Hematopoietic multipotent progenitor cell treated with erythropoietin and hydrocortisone succinate and interleukin-3 and kit ligand, for 15 days (in vitro differentiated cells): ENCODE data around the gene TNFRSF13B.
A peak's percentile ranks its signal among the peaks of the same experiment; 100 is the strongest.
"Not testable (repeated sequence)": the region's sequence is repeated elsewhere in the genome, so short reads cannot be mapped to it uniquely, and the experiment has no call there.

Experiments
- DNase-seq: peaks from one replicate; pipeline ENCODE4 v3.0.0-alpha.2; 2015; ENCODE audit warnings: low spot score

The TNFRSF13B gene

DNA sequence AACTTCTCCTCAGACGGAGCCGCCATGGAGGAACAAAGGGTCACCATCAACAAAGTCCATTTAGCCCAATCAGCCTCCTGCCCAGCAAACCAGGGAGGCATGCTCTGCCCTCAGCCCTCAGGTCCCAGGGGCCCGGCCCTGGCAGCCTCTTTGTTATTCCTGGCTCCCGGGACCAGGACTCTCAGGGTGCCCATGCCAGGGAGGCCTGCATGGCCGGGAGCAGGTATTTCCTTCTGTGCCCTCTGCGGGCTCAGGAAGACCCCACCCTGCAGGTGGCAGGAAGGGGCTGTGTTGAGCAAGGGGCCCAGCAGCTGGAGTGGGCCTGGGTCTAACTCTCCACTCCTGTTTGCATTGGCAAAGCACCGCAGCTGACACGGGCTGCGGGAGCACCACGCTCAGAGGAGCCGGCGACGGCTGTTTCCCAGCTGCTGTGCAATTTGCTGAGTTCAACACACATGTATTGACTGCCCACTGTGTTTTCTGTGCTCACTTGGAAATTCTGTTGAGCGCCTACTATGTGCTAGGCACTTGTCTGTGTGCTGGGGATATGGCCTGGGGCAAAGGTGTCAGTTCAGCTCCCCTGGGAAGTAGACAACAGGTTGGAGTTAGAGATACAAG, 33.2 kb upstream of the TNFRSF13B start:
- DNase-seq: not testable (repeated sequence)

DNA sequence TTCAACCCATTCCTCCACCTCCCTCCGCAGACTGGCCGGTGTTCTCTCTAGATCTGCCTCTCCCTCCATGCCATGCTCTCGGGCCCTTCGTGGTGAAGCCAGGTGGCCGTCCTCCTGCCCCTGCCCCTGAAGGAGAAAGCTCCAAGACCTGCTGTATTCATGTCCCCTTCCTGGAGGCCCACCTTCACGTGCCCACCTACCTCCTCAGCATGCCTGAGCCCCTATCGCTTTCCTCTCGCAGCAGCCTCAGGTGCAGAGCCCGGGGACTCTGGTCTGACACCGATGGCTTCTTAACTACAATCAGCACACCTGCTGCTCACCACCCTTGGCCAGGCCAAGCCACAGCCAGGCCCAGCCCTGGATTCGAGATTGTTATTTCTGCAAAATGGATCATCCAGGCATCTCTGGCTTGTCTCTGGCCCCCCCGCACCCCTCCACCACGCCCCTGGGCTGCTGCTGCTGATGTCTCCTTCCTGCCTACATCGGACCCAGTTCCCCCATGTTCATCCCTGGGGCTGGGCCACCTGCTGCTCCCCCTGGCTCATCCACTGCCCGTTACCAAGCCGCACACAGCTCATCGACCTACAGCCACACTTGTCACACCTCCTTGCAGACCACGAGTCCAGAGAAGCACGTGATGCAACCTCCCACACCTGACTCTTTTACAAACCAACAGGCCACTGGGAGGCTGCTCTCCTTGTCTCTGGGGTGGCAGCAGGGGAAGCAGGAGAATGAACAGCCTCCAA, 32.5 kb upstream of the TNFRSF13B start:
- DNase-seq: no peak

DNA sequence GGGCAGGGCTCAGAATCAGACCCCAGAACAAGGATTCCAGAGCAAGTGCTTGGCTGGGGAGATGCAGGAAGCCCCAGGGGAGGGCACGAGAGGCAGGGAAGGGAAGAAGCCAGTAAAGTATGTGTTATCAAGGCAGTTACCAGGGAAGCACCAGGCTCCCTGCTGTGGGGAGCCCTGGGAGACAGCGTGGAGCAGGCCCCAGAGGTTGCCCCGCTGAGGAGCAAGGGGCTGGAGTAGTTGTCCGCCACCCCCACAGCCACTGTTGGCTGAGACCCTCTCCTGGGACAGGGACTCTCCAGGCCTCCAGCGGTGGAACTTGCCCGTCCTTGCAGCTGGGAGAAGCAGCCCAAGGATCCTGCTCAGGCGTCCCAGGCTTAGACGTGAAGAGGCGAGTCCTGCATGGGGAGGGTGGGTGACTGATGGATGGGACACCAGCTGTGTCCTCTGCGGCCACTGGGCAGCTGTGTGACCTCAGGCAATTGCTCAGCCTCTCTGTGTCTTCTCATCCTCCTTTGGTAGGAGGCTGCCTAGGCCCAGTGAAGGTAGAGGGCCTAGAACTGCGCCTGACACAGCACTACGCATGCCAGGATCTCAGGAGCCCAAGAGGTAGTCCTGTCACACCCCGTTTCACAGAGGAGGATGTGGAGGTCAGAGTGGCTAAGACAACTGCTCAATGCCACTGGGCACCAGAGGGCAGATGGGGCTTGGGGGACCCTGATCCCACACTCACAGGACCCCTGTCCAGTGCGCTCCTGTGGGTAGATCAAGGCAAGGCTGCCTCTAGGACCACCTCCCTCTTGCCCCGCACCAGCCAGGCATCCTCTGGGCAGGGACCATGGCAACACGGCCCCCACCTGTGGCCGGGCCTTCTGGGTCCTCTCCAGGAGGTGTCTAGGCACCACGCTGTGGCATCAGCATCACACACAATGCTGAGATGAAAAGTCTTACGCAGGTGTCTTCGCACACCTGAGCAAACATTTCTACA, 31.1 kb upstream of the TNFRSF13B start:
- DNase-seq: not testable (repeated sequence)

DNA sequence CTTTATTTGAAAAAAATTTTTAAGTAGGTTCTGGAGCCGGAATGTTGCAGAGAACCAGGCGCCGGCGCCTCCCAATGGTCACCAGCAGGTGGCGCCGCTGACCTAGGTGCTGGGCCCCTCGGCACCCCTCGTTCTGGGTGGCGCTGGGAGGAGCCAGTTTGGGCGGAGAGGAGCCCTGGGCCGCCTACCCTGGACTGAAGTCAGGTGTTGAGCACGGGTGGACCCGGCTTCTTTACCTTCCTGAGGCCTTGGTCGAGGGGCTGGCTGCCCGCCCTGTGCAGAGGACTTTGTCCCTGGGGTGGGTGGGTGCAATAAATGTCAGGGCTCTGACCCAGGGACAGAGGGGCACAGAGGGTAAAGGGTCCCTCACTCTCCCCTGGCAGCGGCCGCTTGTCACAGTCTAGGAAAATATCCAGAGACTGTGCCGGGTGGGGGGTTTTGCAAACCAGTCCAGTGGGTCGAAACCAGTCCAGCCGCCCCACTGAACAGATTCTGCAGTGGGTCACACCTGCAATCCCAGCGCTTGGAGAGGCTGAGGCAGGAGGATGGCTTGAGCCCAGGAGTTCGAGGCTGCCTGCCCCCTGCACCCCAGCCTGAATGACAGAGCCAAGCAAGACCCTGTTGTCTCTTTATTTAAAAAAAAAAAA, 30.1 kb upstream of the TNFRSF13B start:
- peak; percentile 80 for DNase-seq

DNA sequence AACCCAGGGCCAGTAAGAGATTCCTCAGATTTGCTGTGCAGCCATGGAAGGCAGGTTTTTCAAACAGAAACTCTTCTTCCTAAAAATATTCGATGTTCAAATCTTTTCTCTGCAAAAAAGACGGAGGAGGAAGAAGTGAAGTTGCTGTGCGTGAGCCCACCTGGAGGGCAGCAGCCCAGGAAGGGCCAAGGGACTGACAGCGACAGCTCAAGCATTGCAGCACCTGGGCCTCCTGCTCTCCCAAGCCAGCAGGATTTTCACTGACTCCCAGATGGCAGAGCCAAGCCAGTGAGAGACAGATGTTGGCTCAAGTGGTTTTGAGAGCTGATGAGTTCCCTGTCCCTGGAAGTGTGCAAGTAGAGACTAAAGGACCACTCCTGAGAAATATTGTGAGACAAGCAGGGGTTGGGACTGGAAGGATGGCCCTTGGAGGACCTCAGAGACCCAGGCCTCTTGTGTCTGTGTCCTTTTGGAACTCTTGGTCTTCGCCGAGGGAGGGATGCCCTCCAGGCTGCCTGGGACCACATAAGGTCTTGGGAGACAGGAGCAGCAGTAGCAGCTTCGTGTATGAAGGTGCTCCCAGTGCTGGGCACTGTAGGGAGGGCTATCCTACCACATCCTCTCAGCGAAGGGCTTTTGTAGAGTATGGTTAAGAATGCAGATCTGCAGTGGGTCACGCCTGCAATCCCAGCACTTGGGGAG, 29.3 kb upstream of the TNFRSF13B start:
- no peak for DNase-seq

DNA sequence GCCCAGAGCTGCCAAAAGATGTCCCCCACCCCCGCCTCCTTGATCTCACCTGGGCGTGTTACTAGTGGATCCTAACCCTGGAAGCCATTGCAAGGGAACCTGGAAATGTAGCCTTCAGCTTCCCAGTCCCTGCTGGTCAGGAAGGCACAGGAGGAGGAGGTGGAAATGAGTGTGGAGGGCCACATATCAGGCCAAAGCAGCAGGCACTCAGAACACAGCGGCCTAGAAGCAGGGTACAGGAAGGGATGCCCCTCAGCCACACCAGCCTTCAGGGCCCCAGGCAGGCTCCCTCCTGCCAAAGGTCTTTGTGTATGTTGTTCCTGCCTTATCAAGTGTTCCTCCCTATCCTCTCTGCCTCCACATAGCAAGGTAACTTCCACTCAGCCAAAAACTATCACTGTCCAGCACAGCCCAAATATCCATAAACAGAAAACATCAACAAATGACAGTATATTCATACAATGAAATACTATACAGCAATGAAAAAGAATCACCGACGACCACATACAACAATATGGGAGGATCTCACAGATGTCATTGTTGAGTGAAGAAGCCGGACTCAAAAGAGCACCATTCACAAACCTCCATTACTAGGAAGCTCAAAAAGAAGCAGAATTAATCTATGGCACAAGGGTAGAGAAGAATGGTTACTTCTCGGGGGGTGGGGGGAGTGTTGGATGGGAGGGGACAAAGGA, 28.2 kb upstream of the TNFRSF13B start:
- no peak for DNase-seq

DNA sequence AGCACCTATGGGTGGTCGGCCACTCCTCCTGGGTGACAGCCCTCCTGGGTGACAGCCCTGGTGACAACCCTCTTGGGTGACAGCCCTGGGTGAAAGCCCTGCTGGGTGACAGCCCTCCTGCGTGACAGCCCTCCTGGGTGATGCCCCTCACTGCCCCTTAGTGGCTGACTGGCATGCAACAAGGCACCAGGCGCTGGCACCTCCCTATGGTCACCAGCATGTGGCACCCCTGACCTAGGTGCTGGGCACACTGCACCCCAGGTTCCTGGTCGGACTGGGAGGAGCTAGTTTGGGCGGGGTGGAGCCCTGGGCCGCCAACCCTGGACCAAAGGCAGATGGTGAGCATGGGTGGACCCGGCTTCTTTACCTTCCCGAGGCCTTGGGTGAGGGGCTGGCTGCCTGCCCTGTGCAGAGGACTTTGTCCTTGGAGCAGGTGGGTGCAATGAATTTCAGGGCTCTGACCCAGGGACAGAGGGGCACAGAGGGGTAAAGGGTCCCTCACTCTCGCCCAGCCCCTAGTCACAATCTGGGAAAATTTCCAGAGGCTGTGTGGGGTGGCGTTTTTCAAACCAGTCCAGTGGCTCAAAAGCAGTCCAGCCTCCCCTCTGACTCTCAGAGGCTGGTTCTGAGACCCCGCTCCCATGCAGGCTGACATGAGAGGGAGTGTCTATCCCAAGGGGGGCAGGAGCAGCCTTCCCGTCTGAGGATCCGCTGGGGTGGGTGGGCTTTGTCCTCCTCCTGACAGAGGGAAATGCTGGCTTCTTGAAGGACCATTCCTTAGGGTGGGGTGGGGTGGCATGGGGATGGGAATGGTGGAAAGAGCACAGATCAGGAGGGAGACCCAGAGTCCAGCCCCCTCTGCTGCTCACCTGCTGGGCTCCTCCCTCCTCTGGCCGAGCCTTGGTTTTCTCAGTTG, 25.9 kb upstream of the TNFRSF13B start:
- DNase-seq: no peak

DNA sequence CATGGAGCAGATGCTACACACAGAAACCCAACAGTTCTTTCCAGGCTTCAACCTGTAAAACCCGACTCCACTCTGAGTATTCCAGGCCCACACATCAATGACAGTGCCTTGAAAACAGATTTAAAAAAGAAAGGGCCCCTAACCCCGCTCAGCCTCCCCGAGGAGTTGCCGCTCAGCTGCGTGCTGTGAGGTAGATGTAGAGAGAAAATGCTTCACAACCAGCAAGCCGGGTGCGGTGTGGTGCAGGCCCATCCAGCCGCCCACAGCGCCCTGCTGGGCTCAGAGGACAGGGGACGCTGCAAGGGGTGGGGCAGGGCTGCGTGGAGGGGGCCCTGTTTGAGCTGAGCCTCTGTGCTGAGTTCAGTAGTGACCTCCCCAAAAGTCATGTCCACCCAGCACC, 24.8 kb upstream of the TNFRSF13B start:
- DNase-seq: not testable (repeated sequence)

DNA sequence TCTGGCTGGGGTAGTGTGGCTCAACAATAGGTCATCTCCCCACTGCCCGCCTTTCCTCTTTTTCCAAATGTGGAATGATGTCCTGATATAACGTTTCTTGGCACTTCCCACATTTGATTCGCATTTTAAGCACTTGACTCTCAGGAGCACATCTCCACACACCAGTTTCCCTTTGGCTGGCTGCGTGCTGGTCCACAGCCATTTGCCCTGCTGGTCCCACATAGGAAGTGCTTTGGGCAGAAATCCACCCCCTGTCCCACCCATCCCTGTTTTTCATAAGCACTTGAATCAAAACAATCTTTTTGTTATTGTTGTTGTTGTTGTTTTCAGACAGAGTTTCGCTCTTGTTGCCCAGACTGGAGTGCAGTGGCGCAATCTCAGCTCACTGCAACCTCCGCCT, 24.0 kb upstream of the TNFRSF13B start:
- no peak for DNase-seq

DNA sequence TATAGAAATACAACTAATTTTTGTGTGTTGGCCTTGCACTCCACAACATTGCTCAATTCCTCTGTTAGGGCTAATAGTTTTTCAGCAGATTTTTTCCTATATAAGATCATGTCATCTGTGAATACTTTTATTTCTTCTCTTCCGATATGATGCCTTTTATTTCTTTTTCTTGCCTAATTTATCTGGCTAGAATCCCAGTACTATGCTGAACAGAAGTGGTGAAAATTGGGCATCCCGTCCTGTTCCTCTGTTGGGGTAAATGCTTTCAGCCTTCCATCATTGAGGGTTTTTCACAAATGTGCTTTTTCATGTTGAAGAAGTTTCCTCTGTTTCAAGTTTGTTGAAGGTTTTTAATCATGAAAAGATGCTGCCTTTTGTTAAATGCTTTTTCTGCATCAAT, 22.7 kb upstream of the TNFRSF13B start:
- DNase-seq: no peak

DNA sequence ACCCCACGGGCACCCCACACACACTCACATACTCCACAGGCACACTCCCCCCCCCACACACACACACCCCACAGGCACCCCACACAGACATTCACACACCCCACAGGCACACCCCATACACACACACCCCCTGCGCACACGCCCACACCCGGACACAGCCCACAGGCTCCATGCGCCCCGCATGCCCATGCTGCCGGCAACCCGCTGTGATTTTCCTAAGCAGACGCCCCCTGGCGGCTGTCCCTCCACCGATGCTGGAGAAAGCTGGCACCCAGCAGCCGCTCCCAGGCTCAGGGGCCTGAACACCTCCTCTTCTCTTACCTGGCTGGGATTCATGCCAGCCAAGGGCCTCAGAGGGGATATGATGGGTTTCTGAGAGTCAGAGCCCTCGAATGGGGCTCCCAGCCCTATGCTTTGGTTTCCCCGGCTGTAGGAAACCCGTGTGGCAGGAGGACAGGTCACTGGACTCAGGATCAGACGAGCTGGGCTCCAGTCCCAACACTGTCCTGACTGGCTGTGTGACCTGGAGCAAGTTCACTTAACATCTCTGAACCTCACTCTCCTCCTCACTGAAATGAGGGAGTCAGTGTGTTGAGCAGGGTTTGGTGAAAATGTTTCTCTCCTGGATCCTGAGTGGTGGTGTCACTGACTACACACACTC, 19.6 kb upstream of the TNFRSF13B start:
- peak; percentile 66 for DNase-seq

DNA sequence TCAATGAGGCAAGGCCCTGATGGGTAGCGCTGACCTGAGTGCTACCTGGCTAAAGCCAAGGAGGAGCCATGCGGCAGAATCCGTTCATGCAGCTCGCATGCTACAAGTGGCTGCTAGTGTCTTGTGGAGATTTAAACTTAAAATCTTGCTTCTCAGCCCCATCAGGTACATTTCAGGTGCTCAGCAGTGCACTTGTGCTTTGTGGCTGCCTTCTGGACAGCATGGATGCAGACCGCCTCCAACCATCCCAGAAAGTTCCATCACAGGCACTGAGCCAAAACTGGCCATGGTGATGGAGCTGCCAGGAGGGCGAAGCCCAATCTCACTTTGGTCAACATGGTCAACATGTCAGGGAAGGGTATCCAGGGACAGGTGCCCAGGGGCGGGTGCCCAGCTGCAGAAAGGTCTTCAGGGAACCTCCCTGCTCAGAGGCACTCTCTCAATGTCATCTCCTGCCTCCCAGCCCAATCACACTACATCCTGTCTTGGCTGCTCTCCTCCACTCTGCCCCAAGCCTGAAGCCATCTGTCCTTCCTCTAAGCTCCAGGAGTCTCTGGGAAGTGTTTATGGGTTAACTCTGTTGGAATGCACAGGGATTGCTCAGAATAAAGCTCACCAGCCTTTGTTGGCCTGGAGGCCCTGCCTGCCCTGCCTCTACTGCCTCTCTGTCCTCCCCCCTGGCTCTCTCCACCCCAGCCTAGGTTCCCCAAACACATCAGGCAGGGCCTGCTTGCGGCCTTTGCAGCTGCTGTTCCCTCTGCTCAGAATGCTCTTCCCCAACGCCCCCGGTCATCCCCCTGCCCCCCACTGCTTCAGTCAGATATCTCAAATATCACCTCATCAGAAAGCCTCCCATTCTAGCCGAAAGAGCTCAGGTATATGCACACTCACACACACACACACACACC, 18.3 kb upstream of the TNFRSF13B start:
- DNase-seq: no peak

DNA sequence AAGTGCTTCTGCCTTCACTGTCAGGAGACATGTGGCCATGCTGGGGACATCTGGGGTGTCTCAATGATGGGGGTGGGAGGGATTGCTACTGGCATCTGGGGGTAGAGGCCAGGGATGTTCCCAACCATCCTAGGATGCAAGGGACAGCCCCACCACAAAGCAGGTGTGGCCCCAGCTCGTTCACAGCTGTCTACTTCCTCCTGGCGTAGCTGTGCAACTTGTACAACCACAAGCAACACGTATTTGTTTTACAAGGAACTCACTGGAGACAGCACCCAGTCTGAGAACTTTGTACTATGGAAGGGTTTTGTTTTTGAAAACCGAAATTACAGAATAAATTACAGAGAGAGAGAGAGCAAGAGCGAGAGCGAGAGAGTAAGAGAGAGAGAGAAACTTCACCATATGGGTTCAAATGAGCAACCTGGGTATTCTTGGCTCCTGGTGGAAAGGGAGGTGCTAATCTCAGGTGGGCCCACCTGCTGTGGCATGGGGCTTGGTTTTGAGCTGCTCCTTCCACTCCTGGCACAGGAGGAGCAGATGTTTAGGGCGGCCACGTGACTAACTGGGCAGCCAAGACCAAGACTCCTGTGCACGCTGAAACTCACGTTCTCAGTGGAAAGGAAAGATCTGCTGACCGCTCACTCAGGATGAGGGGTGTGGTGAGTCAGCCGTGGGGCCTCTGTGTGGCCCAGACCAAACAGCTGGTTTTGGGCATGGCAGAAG, 17.5 kb upstream of the TNFRSF13B start:
- no peak for DNase-seq

DNA sequence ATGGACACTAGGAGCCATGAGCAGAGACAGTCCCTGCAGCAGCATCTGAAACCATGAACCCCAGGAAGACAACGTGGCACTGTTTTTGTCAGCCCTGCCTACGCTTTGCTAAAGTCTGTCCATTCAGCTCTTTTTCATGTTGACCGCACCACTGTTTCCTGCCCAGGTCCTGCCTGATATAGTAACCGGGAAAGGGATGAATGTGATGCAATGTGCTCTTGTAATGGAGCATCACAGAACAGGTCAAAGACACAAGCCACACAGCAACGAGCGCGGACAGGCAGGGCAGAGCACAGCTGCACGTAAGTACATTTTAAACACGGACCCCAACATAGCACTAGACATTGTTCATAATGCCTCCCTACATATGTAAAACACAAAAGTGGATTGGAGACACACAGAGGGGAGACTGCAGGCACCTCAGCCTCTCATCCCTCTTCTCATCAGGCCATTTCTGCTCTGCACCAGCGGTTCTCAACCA, 16.9 kb upstream of the TNFRSF13B start:
- no peak for DNase-seq

DNA sequence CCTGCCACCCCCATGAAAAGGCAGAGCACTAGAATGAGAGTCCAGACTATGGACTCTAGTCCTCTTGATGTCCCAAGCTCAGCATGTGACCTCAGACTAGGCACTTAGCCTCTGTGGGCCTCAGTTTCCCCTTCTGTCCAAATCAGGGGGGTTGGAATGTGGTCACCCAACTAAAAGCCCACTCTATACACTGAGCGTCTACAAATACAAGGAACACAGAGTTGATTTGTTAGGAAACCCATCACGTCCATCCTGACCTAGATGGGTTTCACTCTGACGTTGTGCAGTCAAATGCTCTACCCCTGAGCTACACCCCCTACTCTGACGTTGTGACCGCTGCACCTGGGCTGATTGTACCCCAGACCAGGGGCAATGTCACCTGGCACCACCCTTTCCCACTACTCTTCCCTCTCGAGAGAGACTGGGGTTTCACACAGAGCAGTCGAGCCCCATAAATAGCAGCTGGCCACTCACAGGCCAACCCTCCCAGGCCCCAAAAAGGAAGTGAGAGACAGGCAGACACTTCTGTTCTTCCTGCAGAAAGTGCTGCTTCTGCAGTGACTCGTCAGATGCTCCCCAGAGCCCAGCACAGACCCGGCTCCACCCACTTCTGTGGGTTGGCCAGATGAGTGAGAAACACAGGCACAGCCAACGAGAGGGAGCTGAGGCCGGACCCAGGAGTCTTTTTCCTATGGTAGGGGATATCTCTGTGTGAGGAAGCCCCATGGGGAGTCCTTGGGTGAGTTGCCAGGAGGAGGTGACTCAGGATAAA, 16.1 kb upstream of the TNFRSF13B start:
- DNase-seq: no peak

DNA sequence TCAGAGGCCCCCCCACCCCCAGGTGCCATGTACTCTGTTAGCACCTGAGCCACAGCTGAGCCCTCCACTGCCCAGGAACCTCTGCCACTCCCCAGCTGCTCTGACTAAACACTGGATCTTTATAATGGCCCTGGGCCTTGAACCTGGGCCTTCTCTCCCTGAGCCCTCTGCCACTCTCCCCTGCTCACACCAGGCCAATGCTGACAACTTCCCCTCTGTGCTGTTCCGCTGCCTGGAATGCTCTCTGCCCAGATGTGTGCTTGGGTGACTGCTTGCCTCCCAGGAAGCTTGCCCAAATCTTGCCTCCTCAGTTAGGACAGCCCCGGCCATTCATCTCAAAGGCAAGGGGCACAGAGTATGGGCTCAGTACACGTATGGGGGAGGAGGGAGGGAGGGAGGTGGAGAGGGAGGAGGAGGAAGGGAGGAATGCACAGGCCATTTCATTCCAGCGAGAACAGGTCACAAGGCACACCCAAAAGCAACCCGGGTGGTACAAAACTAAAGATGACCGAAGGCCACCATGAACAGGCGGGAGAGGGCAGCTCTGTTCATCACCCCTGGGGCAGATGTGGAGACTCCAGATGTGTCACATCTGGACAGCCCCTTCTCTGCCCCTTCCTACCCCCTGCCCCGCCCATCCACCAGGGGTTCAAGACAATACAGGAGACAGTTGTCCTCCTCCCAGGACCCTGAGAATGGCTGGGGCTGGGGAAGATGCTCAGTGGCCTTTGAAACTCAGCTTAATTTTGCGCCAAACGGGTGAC, 15.3 kb upstream of the TNFRSF13B start:
- no peak for DNase-seq
